K562 (cell line): ENCODE results near the gene SIK3. TPM values are rescaled to one million over a fixed set of nuclear protein-coding genes. Genes with fewer than 3 reads are reported as not detected.
A peak's percentile ranks its signal among the peaks of the same experiment; 100 is the strongest.

ENCODE experiments used
- ARID1B ChIP-seq: fragments of 450-650 bp; IDR thresholded peaks from 2 replicates; pipeline ENCODE4 v1.6.1; 2016; ENCODE audit warnings: antibody characterized with exemption, mild to moderate bottlenecking, inconsistent platforms
- CHD2 ChIP-seq: IDR thresholded peaks from 2 replicates; pipeline ENCODE4 v1.6.1; 2011; ENCODE audit warnings: low read depth, low read length
- EP400 ChIP-seq: fragments of 450-650 bp; IDR thresholded peaks from 2 replicates; pipeline ENCODE4 v1.6.1; 2017; ENCODE audit warnings: antibody characterized with exemption, mild to moderate bottlenecking, moderate library complexity
- GTF2A2 ChIP-seq: IDR thresholded peaks from 2 replicates; pipeline ENCODE4 v1.6.1; 2016; ENCODE audit warnings: mild to moderate bottlenecking, missing genetic modification characterization, missing compliant biosample characterization
- NBN ChIP-seq: fragments of 450-650 bp; IDR thresholded peaks from 2 replicates; pipeline ENCODE4 v1.6.1; 2016; ENCODE audit warnings: low read depth, mild to moderate bottlenecking
- NFIC ChIP-seq: fragments of 450-650 bp; IDR thresholded peaks from 2 replicates; pipeline ENCODE4 v1.6.1; 2017; ENCODE audit warnings: mild to moderate bottlenecking, inconsistent platforms
- OTX1 ChIP-seq: fragments of 450-650 bp; formaldehyde crosslinking; IDR thresholded peaks from 2 replicates; pipeline ENCODE4 v1.4.0; 2022; ENCODE audit warnings: mild to moderate bottlenecking
- PTTG1 ChIP-seq: fragments of 450-650 bp; IDR thresholded peaks from 2 replicates; pipeline ENCODE4 v1.6.1; 2016; ENCODE audit warnings: low read depth, mild to moderate bottlenecking, missing genetic modification characterization, missing compliant biosample characterization
- SOX6 ChIP-seq: fragments of 450-650 bp; IDR thresholded peaks from 2 replicates; pipeline ENCODE4 v1.6.1; 2014; ENCODE audit warnings: mild to moderate bottlenecking
- SREBF1 ChIP-seq: fragments of 150-350 bp; IDR thresholded peaks from 2 replicates; pipeline ENCODE4 v1.6.1; 2014; ENCODE audit warnings: antibody characterized with exemption, low read depth, low read length, borderline replicate concordance
- SRSF3 ChIP-seq: fragments of 200-400 bp; formaldehyde crosslinking; IDR thresholded peaks from 2 replicates; pipeline ENCODE4 v1.6.1; 2016; ENCODE audit warnings: mild to moderate bottlenecking, low read length, moderate library complexity; ENCODE audit not compliant: insufficient read depth
- STAT5A ChIP-seq: IDR thresholded peaks from 2 replicates; pipeline ENCODE4 v1.6.1; 2012; ENCODE audit warnings: low read length, inconsistent platforms, borderline replicate concordance
- TARDBP ChIP-seq: fragments of 450-650 bp; IDR thresholded peaks from 2 replicates; pipeline ENCODE4 v1.6.1; 2016
- TCF15 ChIP-seq: fragments of 250-450 bp; sonication (Bioruptor Pico); IDR thresholded peaks from 2 replicates; pipeline ENCODE4 v1.8.0; 2022; ENCODE audit warnings: moderate library complexity, mild to moderate bottlenecking, inconsistent platforms
- ZBED1 ChIP-seq: IDR thresholded peaks from 2 replicates; pipeline ENCODE4 v1.6.1; 2014
- ZEB2 ChIP-seq: fragments of 450-650 bp; IDR thresholded peaks from 2 replicates; pipeline ENCODE4 v1.6.1; 2016
- ZMIZ1 ChIP-seq, 2 experiments: fragments of 150-350 bp in 1 of 2; IDR thresholded peaks; 2 replicates each; pipeline ENCODE4 v1.6.1; 2012 to 2016; ENCODE audit warnings: low read depth in 2 of 2, low read length in 2 of 2, mild to moderate bottlenecking in 1 of 2, moderate library complexity in 1 of 2
- ZNF121 ChIP-seq: sonication (generic); formaldehyde crosslinking; conservative IDR thresholded peaks from 2 replicates; pipeline ENCODE4 v1.8.0; 2022; ENCODE audit warnings: missing genetic modification reagents
- ZNF280A ChIP-seq: fragments of 450-650 bp; IDR thresholded peaks from 2 replicates; pipeline ENCODE4 v1.6.1; 2018; ENCODE audit warnings: mild to moderate bottlenecking, low read depth; ENCODE audit not compliant: partially characterized antibody
- ZNF695 ChIP-seq: fragments of 450-650 bp; formaldehyde crosslinking; IDR thresholded peaks from 2 replicates; pipeline ENCODE4 v1.4.0; 2020; ENCODE audit warnings: mild to moderate bottlenecking, moderate library complexity
- polyA plus RNA-seq, 8 experiments: library from polyadenylated mRNA; depleted of rRNA in 4 of 8; stranded (reverse) in 5 of 8; unstranded in 3 of 8; fragments of >200 nt; fragmentation: Nextera tagmentation in 2 of 8; fragmentation: Illumina TruSeq in 1 of 8; extraction: Ambion mirVana in 2 of 8; extraction: Trizol in 1 of 8; gene quantifications; 2 replicates each; pipeline versions ENCODE4 v1.2.1 to v1.2.3, GENCODE V29; 2011 to 2014; ENCODE audit warnings: inconsistent platforms in 1 of 8, missing spikeins in 1 of 8
- total RNA-seq, 7 experiments: library from RNA; depleted of rRNA in 6 of 7; stranded (reverse); fragments of >200 nt in 6 of 7; fragmentation: Illumina TruSeq in 2 of 7; extraction: Trizol in 2 of 7; gene quantifications; 2 replicates each; pipeline versions ENCODE4 v1.2.1 to v1.2.3, GENCODE V29; 2011 to 2021; ENCODE audit warnings: low replicate concordance in 1 of 7
- TF ChIP-seq, protein P1 (sequence below): sonication (generic); formaldehyde crosslinking; IDR thresholded peaks from 2 replicates; pipeline ENCODE4 v1.8.1; 2022; ENCODE audit warnings: missing genetic modification reagents

SIK3 gene
- total and polyA plus RNA-seq, 9 of the 15 experiments (the other 6 are each of a cell fraction or from before 2014, with no cell fraction given) = 1.6 to 21.6 (median 8.0) TPM

DNA sequence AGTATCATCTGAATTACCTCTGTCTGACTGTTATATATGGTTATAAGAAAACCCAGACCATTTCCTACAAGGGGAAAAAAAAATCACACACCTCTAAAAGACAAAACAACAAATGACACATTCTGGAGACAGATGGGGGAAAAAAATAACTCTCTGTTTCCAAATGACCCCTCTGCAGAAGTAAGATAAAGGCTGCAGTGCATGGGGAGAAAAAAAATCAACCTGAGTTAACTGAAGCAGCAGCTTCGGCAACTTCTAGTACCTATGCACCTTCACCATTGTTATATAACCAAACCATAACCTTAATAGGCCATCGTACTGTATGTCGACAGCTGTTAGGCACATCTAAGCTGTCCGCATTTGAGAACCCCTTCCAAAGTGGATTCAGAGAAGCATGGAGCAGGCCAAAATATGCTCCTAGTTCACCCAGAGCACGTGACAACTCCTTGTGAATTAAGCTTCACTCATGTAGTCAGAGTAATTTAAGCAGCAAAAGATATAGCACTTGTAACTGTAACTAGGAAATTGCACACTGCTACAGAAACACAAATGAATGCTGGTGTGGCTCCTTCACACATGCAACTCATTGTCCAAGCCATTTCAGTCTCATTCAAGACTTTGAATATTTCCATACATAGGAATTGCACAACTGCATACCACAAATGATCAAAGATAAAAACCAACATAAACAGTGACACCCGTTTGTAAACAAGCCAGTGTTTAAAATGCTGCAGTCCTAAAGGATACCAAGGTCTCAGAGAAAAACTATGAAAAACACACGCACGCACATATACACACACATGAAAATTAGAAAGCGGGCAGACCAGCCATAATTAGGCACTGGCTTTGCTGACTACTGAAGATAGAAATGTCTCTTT, 2.7 kb downstream of the SIK3 start (continued):
- TF ChIP-seq TCF15 (CRISPR knock-in tag) = no peak
- TF ChIP-seq ZBED1 = no peak
- no peak for TF ChIP-seq GTF2A2 (tag)
- peak; percentile 92 for TF ChIP-seq ARID1B
- 0 out of 4 replicates have a peak, but pooled peaks of 1 of the 2 experiments have one; percentile 51 for TF ChIP-seq ZMIZ1 (IDR thresholded peaks at IDR 0.05; ENCODE audit: low read depth in 2 of 2, low read length in 2 of 2)
- TF ChIP-seq ZNF695 = no peak
- no peak for TF ChIP-seq SREBF1
- TF ChIP-seq, protein P1, sequence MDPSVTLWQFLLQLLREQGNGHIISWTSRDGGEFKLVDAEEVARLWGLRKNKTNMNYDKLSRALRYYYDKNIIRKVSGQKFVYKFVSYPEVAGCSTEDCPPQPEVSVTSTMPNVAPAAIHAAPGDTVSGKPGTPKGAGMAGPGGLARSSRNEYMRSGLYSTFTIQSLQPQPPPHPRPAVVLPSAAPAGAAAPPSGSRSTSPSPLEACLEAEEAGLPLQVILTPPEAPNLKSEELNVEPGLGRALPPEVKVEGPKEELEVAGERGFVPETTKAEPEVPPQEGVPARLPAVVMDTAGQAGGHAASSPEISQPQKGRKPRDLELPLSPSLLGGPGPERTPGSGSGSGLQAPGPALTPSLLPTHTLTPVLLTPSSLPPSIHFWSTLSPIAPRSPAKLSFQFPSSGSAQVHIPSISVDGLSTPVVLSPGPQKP (CRISPR knock-in tag) = no peak
- TF ChIP-seq NFIC = peak; percentile 66
- no peak for TF ChIP-seq SRSF3
- no peak for TF ChIP-seq OTX1 (CRISPR knock-in tag)
- TF ChIP-seq TARDBP = no peak
- TF ChIP-seq STAT5A = peak; percentile 57
- no peak for TF ChIP-seq ZNF280A
- no peak for TF ChIP-seq ZEB2
- no peak for TF ChIP-seq CHD2
- TF ChIP-seq PTTG1 (tag) = no peak
- peak; percentile 19; the same call in 1 of the 2 replicates for TF ChIP-seq EP400
- TF ChIP-seq ZNF121 (CRISPR knock-in tag) = no peak
- 0 out of 2 replicates have a peak, but pooled peaks have one; percentile 29 for TF ChIP-seq NBN
- 0 out of 2 replicates have a peak, but pooled peaks have one; percentile 18 for TF ChIP-seq SOX6
